ENCODE data around the gene OR1L8.
A peak's percentile ranks its signal among the peaks of the same experiment; 100 is the strongest.
"Not testable (repeated sequence)": the region's sequence is repeated elsewhere in the genome, so short reads cannot be mapped to it uniquely, and the experiment has no call there.

Gene OR1L8

GRCh38 chr9:122583284-122583683, at the start of gene OR1L8:
OR1L8 (minus strand) TSS chr9:122583384; CDS start chr9:122568477, 14,907 bp downstream.
- H3K36me3 ChIP-seq (ENCODE audit: control insufficient read depth, insufficient read depth, low read length); H3K9me3 ChIP-seq (ENCODE audit: control insufficient read depth, insufficient read depth, low read depth, low read length); H3K27me3 ChIP-seq (ENCODE audit: control insufficient read depth, insufficient read depth, low read length); H3K27ac ChIP-seq (ENCODE audit: low read depth, low read length); H3K9ac ChIP-seq (ENCODE audit: low read length); H3K4me3 ChIP-seq (ENCODE audit: low read depth, low read length); H3K4me1 ChIP-seq (ENCODE audit: control insufficient read depth, insufficient read depth, low read length): not testable (repeated sequence)

- H3K4me3 ChIP-seq (ENCODE audit: low read depth, low read length) = no peak overlapping the region
- no peaks in the 10 kb centered on the region for H3K36me3 ChIP-seq (ENCODE audit: control insufficient read depth, insufficient read depth, low read length)
- no peak overlapping the region for H3K27ac ChIP-seq (ENCODE audit: low read depth, low read length)
- no peaks in the 10 kb centered on the region for H3K4me1 ChIP-seq (ENCODE audit: control insufficient read depth, insufficient read depth, low read length)
- peaks cover 5% of the 10 kb centered on the region; the same call in 1 of the 2 replicates for H3K9me3 ChIP-seq (ENCODE audit: control insufficient read depth, insufficient read depth, low read depth, low read length)
- peaks cover 6% of the 10 kb centered on the region; the same call in 1 of the 2 replicates for H3K27me3 ChIP-seq (ENCODE audit: control insufficient read depth, insufficient read depth, low read length)
- H3K9ac ChIP-seq (ENCODE audit: low read length) = no peak overlapping the region
Observed at GRCh38 chr9:122619996-122620395, 36.8 kb upstream of the OR1L8 start.

- no peaks in the 10 kb centered on the region for H3K36me3 ChIP-seq (ENCODE audit: control insufficient read depth, insufficient read depth, low read length)
- H3K27ac ChIP-seq (ENCODE audit: low read depth, low read length) = no peak within 1 kb of the TSS
- no peaks in the 10 kb centered on the region; the same call in 1 of the 2 replicates for H3K9me3 ChIP-seq (ENCODE audit: control insufficient read depth, insufficient read depth, low read depth, low read length)
- H3K27me3 ChIP-seq (ENCODE audit: control insufficient read depth, insufficient read depth, low read length) = peaks cover 11% of the 10 kb centered on the region; the same call in 1 of the 2 replicates
- H3K4me1 ChIP-seq (ENCODE audit: control insufficient read depth, insufficient read depth, low read length) = no peaks in the 10 kb centered on the region
- no peak within 1 kb of the TSS for H3K4me3 ChIP-seq (ENCODE audit: low read depth, low read length)
- H3K9ac ChIP-seq (ENCODE audit: low read length) = no peak within 1 kb of the TSS
Observed at GRCh38 chr9:122614362-122614761, 31.2 kb upstream of the OR1L8 start, which contains the start of gene OR1Q1. OR1Q1 (plus strand) TSS chr9:122614738; CDS start chr9:122614738, 0 bp downstream.

GRCh38 chr9:122609804-122610203, 26.6 kb upstream of the OR1L8 start:
- Histone ChIP-seq H3K27me3 (ENCODE audit: control insufficient read depth, insufficient read depth, low read length) (peaks cover 16% of the 10 kb centered on the region; the same call in 1 of the 2 replicates), H3K9me3 (ENCODE audit: control insufficient read depth, insufficient read depth, low read depth, low read length) (peaks cover 7% of the 10 kb centered on the region; the same call in 1 of the 2 replicates), H3K9ac (ENCODE audit: low read length) (no peak overlapping the region), H3K36me3 (ENCODE audit: control insufficient read depth, insufficient read depth, low read length) (no peaks in the 10 kb centered on the region), H3K4me3 (ENCODE audit: low read depth, low read length) (no peak overlapping the region), H3K27ac (ENCODE audit: low read depth, low read length) (no peak overlapping the region), H3K4me1 (ENCODE audit: control insufficient read depth, insufficient read depth, low read length) (no peaks in the 10 kb centered on the region)

- H3K9ac ChIP-seq (ENCODE audit: low read length) = no peak overlapping the region
- H3K9me3 ChIP-seq (ENCODE audit: control insufficient read depth, insufficient read depth, low read depth, low read length) = peaks cover 11% of the 10 kb centered on the region
- no peak overlapping the region for H3K27ac ChIP-seq (ENCODE audit: low read depth, low read length)
- no peak overlapping the region for H3K4me3 ChIP-seq (ENCODE audit: low read depth, low read length)
- no peaks in the 10 kb centered on the region for H3K4me1 ChIP-seq (ENCODE audit: control insufficient read depth, insufficient read depth, low read length)
- peaks cover 16% of the 10 kb centered on the region; the same call in 1 of the 2 replicates for H3K27me3 ChIP-seq (ENCODE audit: control insufficient read depth, insufficient read depth, low read length)
- no peaks in the 10 kb centered on the region for H3K36me3 ChIP-seq (ENCODE audit: control insufficient read depth, insufficient read depth, low read length)
Observed at GRCh38 chr9:122606587-122606986, 23.4 kb upstream of the OR1L8 start.

- Histone ChIP-seq H3K4me1 (ENCODE audit: control insufficient read depth, insufficient read depth, low read length) (no peaks in the 10 kb centered on the region), H3K27ac (ENCODE audit: low read depth, low read length) (no peak overlapping the region), H3K9me3 (ENCODE audit: control insufficient read depth, insufficient read depth, low read depth, low read length) (peaks cover 12% of the 10 kb centered on the region), H3K9ac (ENCODE audit: low read length) (no peak overlapping the region), H3K36me3 (ENCODE audit: control insufficient read depth, insufficient read depth, low read length) (no peaks in the 10 kb centered on the region), H3K27me3 (ENCODE audit: control insufficient read depth, insufficient read depth, low read length) (peaks cover 9% of the 10 kb centered on the region; the same call in 1 of the 2 replicates), H3K4me3 (ENCODE audit: low read depth, low read length) (no peak overlapping the region)
Observed at GRCh38 chr9:122605691-122606090, 22.5 kb upstream of the OR1L8 start.

GRCh38 chr9:122580360-122580759, 2.8 kb downstream of the OR1L8 start:
- no peaks in the 10 kb centered on the region for H3K27me3 ChIP-seq (ENCODE audit: control insufficient read depth, insufficient read depth, low read length)
- no peaks in the 10 kb centered on the region; the same call in 1 of the 2 replicates for H3K9me3 ChIP-seq (ENCODE audit: control insufficient read depth, insufficient read depth, low read depth, low read length)
- H3K4me3 ChIP-seq (ENCODE audit: low read depth, low read length) = no peak overlapping the region
- no peak overlapping the region for H3K9ac ChIP-seq (ENCODE audit: low read length)
- no peak overlapping the region for H3K27ac ChIP-seq (ENCODE audit: low read depth, low read length)
- H3K36me3 ChIP-seq (ENCODE audit: control insufficient read depth, insufficient read depth, low read length) = no peaks in the 10 kb centered on the region
- H3K4me1 ChIP-seq (ENCODE audit: control insufficient read depth, insufficient read depth, low read length) = no peaks in the 10 kb centered on the region

GRCh38 chr9:122579874-122580273, 3.3 kb downstream of the OR1L8 start:
- H3K9ac ChIP-seq (ENCODE audit: low read length) = no peak overlapping the region
- no peaks in the 10 kb centered on the region for H3K27me3 ChIP-seq (ENCODE audit: control insufficient read depth, insufficient read depth, low read length)
- no peak overlapping the region for H3K4me3 ChIP-seq (ENCODE audit: low read depth, low read length)
- H3K4me1 ChIP-seq (ENCODE audit: control insufficient read depth, insufficient read depth, low read length) = no peaks in the 10 kb centered on the region
- H3K36me3 ChIP-seq (ENCODE audit: control insufficient read depth, insufficient read depth, low read length) = no peaks in the 10 kb centered on the region
- no peak overlapping the region for H3K27ac ChIP-seq (ENCODE audit: low read depth, low read length)
- no peaks in the 10 kb centered on the region; the same call in 1 of the 2 replicates for H3K9me3 ChIP-seq (ENCODE audit: control insufficient read depth, insufficient read depth, low read depth, low read length)

GRCh38 chr9:122572456-122572855, 10.7 kb downstream of the OR1L8 start:
- Histone ChIP-seq H3K36me3 (ENCODE audit: control insufficient read depth, insufficient read depth, low read length) (no peaks in the 10 kb centered on the region), H3K27ac (ENCODE audit: low read depth, low read length) (no peak overlapping the region), H3K4me3 (ENCODE audit: low read depth, low read length) (no peak overlapping the region), H3K4me1 (ENCODE audit: control insufficient read depth, insufficient read depth, low read length) (no peaks in the 10 kb centered on the region), H3K9me3 (ENCODE audit: control insufficient read depth, insufficient read depth, low read depth, low read length) (peaks cover 2% of the 10 kb centered on the region; the same call in 1 of the 2 replicates), H3K9ac (ENCODE audit: low read length) (no peak overlapping the region), H3K27me3 (ENCODE audit: control insufficient read depth, insufficient read depth, low read length) (peaks cover 3% of the 10 kb centered on the region; the same call in 1 of the 2 replicates)

- H3K9me3 ChIP-seq (ENCODE audit: control insufficient read depth, insufficient read depth, low read depth, low read length) = peaks cover 4% of the 10 kb centered on the region; the same call in 1 of the 2 replicates
- H3K9ac ChIP-seq (ENCODE audit: low read length) = no peak overlapping the region
- H3K27me3 ChIP-seq (ENCODE audit: control insufficient read depth, insufficient read depth, low read length) = peaks cover 3% of the 10 kb centered on the region; the same call in 1 of the 2 replicates
- H3K4me3 ChIP-seq (ENCODE audit: low read depth, low read length) = no peak overlapping the region
- H3K4me1 ChIP-seq (ENCODE audit: control insufficient read depth, insufficient read depth, low read length) = no peaks in the 10 kb centered on the region
- no peaks in the 10 kb centered on the region for H3K36me3 ChIP-seq (ENCODE audit: control insufficient read depth, insufficient read depth, low read length)
- H3K27ac ChIP-seq (ENCODE audit: low read depth, low read length) = no peak overlapping the region
Observed at GRCh38 chr9:122567901-122568300, 15.3 kb downstream of the OR1L8 start.

- no peak overlapping the region for H3K27ac ChIP-seq (ENCODE audit: low read depth, low read length)
- H3K27me3 ChIP-seq (ENCODE audit: control insufficient read depth, insufficient read depth, low read length) = peaks cover 12% of the 10 kb centered on the region
- H3K36me3 ChIP-seq (ENCODE audit: control insufficient read depth, insufficient read depth, low read length) = no peaks in the 10 kb centered on the region
- no peak overlapping the region for H3K9ac ChIP-seq (ENCODE audit: low read length)
- peaks cover 10% of the 10 kb centered on the region for H3K4me1 ChIP-seq (ENCODE audit: control insufficient read depth, insufficient read depth, low read length)
- H3K9me3 ChIP-seq (ENCODE audit: control insufficient read depth, insufficient read depth, low read depth, low read length) = peaks cover 3% of the 10 kb centered on the region; the same call in 1 of the 2 replicates
- H3K4me3 ChIP-seq (ENCODE audit: low read depth, low read length) = peak overlapping the region; percentile 26; the same call in 1 of the 2 replicates
Observed at GRCh38 chr9:122562134-122562760, 20.9 kb downstream of the OR1L8 start.
